Esophagus muscularis mucosa (tissue), 4 donors: ENCODE data around the gene TBCD. TPM values are rescaled to one million over a fixed set of nuclear protein-coding genes. Genes with fewer than 3 reads are reported as not detected.

Source experiments
- DNase-seq: peaks from one replicate; pipeline ENCODE4 v3.0.0-alpha.2; 2017; ENCODE audit errors: extremely low spot score
- H3K27ac ChIP-seq, 4 donors: fragments of 200-600 bp; sonication (generic); replicated peaks in 1 of 4; 1 replicate in 3 of 4; 2 replicates in 1 of 4; pipeline ENCODE4 v1.5.1; 2016 to 2019; ENCODE audit warnings: mild to moderate bottlenecking in 1 of 4
- H3K27me3 ChIP-seq, 4 donors: fragments of 200-600 bp; sonication (generic); one replicate each; pipeline versions ENCODE4 v1.5.1 to v1.6.0; 2016 to 2019
- H3K36me3 ChIP-seq, 4 donors: fragments of 200-600 bp; sonication (generic); one replicate each; pipeline ENCODE4 v1.5.1; 2016 to 2019
- H3K4me1 ChIP-seq, 4 donors: fragments of 200-600 bp; sonication (generic); one replicate each; pipeline ENCODE4 v1.5.1; 2016 to 2019
- H3K4me3 ChIP-seq, 4 donors: fragments of 200-600 bp; sonication (generic); 1 replicate in 2 of 4; 2 replicates in 2 of 4; pipeline ENCODE4 v1.5.1; 2016 to 2019; ENCODE audit warnings: mild to moderate bottlenecking in 4 of 4, moderate library complexity in 1 of 4
- H3K9me3 ChIP-seq, 4 donors: fragments of 200-600 bp; sonication (generic); 1 replicate in 3 of 4; 2 replicates in 1 of 4; pipeline ENCODE4 v1.5.1; 2016 to 2019
- EP300 ChIP-seq: sonication (generic); formaldehyde crosslinking; IDR thresholded peaks from one replicate; pipeline ENCODE4 v1.6.1; 2017; ENCODE audit warnings: antibody characterized with exemption
- POLR2A ChIP-seq: fragments of 450-650 bp; IDR thresholded peaks from one replicate; pipeline ENCODE4 v1.6.1; 2017; ENCODE audit warnings: antibody characterized with exemption, moderate library complexity, mild to moderate bottlenecking, low read depth
- POLR2AphosphoS5 ChIP-seq, 2 donors: sonication (generic); formaldehyde crosslinking; IDR thresholded peaks; one replicate each; pipeline ENCODE4 v1.6.1; 2017; ENCODE audit warnings: antibody characterized with exemption in 2 of 2
- WGBS: methylation state at CpG from one replicate; pipeline ENCODE4 v1.1.5; 2018; 5-methylcytosine and 5-hydroxymethylcytosine counted together
- intact Hi-C: fragments of 100-400 bp; cut with DNase I; formaldehyde crosslinking; loops from one replicate; pipeline ENCODE4 v1.15.1; 2023
- total RNA-seq, 4 donors: library from RNA; depleted of rRNA; stranded (reverse); fragments of >200 nt; gene quantifications; one replicate each; pipeline versions ENCODE4 v1.1.0 to v1.2.1, GENCODE V29; 2016
- TF ChIP-seq, protein P1 (sequence below), 3 experiments: fragments of 200-600 bp in 2 of 3; fragments of 450-650 bp in 1 of 3; sonication (generic) in 2 of 3; IDR thresholded peaks; one replicate each; pipeline ENCODE4 v1.5.1; 2017 to 2019; ENCODE audit warnings: antibody characterized with exemption in 3 of 3, mild to moderate bottlenecking in 2 of 3, moderate library complexity in 1 of 3

The TBCD gene
- total RNA-seq, 4 donors from 2014 or later, result 38.1 to 56.7 (median 53.6) TPM

DNA sequence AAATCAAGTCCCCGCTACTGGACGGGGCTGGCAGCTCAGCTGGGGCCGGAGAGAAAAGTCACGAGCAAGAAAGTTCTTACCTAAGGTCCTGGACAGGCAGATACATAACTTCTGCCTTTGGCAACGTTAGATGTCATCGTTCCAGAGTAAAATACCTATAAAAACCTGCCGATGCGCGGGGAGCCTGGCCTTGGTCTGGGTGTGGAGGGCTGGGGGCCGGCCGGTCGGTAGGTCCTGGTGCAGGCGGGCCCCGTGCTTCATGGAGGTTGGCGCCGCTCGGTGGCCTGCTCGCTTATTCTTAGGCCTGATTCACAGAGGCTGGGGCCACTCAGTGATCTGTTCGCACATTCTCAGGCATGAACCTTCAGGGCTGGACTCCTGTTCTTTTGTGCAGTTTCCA is 121.7 kb downstream of the TBCD start:
- Histone ChIP-seq H3K4me1 (peaks cover 39 to 49% (median 47%) of the 10 kb centered on the region in 4 donors), H3K27ac (no peak overlapping the region), H3K4me3 (no peak overlapping the region), H3K27me3 (no peaks in the 10 kb centered on the region), H3K9me3 (no peaks in the 10 kb centered on the region), H3K36me3 (peaks cover 14 to 40% (median 34%) of the 10 kb centered on the region in 4 donors)
- 94% methylated on average over 17 of the region's 19 CpGs for WGBS
- no peak for DNase-seq
- intact Hi-C loops, result loop anchor here (10.0 kb wide), 1 partner anchor 89 kb away; no protein-coding TSS in a partner anchor
- no peak for TF ChIP-seq EP300

DNA sequence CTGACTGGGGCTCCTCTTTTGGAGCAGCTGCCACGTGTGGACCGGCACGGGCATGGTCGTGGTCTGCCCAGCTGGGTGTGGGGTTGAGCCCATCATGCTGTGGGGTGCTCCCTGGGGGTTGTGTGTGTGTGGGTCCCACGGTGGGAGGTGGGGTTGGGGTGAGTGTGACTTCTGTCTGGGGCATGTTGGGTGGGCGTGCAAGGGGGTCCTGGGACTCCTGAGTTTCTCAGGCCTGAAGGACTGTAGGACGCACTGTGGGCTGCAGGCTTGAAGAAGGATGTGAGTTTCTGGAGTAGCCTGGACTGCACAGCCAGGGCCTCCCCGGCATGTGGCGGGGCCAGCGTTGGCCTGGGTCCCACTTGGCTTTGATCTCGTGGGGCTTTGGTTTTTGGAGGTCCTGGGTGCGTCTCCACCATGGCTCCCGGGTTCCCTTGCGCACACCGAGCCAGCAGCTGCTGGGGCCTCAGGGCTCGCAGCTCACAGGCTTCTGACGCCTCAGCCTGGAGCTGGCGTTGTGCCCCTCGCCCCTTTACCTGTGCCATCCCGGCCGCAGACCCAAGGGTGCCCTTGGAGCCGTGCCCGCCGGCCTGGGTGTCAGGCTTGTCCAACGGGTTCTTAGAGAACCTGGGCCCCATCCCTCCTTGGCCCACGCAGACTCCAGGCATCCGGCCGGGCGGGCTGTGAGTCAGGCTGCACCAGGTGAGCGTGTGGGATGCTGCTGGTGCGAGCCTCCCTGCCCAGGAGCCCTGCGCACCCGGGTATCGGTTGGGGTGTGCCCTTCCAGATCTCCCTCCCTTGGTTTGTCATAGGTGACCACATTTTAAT is 122.4 kb downstream of the TBCD start:
- intact Hi-C loops, result loop anchor here (10.0 kb wide), 1 partner anchor 89 kb away; no protein-coding TSS in a partner anchor
- no peaks in the 10 kb centered on the region for H3K9me3 ChIP-seq
- no peak overlapping the region for H3K27ac ChIP-seq
- peaks cover 46 to 56% (median 50%) of the 10 kb centered on the region in 4 donors for H3K4me1 ChIP-seq
- no peak for DNase-seq
- no peak for TF ChIP-seq POLR2A
- 96% methylated on average over 22 of the region's 34 CpGs for WGBS
- H3K36me3 ChIP-seq, result peaks cover 14 to 40% (median 34%) of the 10 kb centered on the region in 4 donors
- no peak overlapping the region for H3K4me3 ChIP-seq
- H3K27me3 ChIP-seq, result no peaks in the 10 kb centered on the region

DNA sequence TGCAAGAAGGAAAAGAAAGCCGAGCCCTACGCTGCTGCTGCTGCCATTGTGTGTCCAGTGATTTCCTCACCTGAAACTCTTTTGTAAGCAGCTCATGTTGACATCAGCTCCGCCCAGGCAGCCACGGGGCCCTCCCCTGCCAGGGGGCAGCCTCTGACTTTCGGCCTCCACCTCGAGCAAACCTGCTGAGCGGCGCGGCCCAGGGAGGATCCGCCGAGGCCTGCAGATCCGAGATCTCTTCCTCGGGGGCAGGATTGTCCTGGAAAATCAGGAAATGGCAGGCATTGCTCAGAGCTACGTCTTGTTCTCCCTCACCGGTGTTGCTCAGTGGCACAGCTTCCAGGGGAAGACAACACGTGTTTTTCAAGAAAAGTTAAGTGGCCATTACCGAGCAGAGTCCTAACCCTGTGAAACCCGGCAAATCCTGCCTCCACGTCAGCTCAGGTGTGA is 123.6 kb downstream of the TBCD start:
- H3K27ac ChIP-seq, result peak overlapping the region; percentile 73 to 83 (median 78)
- WGBS, result 89% methylated on average over 19 of the region's 19 CpGs
- intact Hi-C loops, result loop anchor here (10.0 kb wide), 1 partner anchor 91 kb away; no protein-coding TSS in a partner anchor

DNA sequence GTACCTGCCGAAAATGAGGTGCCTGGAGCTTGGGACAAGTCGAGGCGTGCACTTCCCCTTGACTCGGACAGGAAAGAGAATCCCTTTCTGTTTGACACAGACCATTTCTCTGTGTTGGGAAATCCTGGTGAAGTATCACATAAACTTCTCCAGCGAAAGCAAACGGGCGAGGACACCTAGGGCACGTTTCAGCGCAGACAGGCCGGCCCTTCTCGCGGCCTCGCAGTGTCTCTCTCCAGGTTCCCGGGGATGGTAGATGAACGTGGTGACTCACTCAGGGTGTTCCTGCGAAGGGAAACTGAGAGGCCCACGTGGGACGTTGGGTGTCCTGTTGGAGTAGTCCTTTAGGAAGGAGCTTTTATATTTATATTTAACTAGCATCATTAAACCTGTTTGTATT is 124.3 kb downstream of the TBCD start:
- peaks cover 41 to 69% (median 65%) of the 10 kb centered on the region in 4 donors for H3K4me1 ChIP-seq
- H3K27ac ChIP-seq, result peak overlapping the region; percentile 73 to 83 (median 78)
- H3K9me3 ChIP-seq, result no peaks in the 10 kb centered on the region
- peak overlapping the region in 2 of 4 donors; percentile 8 to 13 for H3K4me3 ChIP-seq
- 44% methylated on average over 18 of the region's 18 CpGs for whole genome bisulfite sequencing
- TF ChIP-seq POLR2AphosphoS5 (IDR thresholded peaks at IDR 0.05) (peak; percentile 38 to 53), EP300 (no peak)
- DNase-seq, result no peak
- intact Hi-C loops, result loop anchor here (10.0 kb wide), 1 partner anchor 91 kb away; no protein-coding TSS in a partner anchor
- H3K36me3 ChIP-seq, result peaks cover 1 to 26% (median 18%) of the 10 kb centered on the region in 4 donors
- H3K27me3 ChIP-seq, result no peaks in the 10 kb centered on the region

More for the DNA sequence above, 123.6 kb downstream of the TBCD start:
- Histone ChIP-seq H3K36me3 (peaks cover 8 to 33% (median 25%) of the 10 kb centered on the region in 4 donors), H3K4me1 (peaks cover 37 to 62% (median 57%) of the 10 kb centered on the region in 4 donors), H3K9me3 (no peaks in the 10 kb centered on the region), H3K27me3 (no peaks in the 10 kb centered on the region), H3K4me3 (no peak overlapping the region)
- no peak for DNase-seq
- TF ChIP-seq EP300 (no peak), POLR2A (no peak), POLR2AphosphoS5 (IDR thresholded peaks at IDR 0.05) (no peak)
- TF ChIP-seq, protein P1, sequence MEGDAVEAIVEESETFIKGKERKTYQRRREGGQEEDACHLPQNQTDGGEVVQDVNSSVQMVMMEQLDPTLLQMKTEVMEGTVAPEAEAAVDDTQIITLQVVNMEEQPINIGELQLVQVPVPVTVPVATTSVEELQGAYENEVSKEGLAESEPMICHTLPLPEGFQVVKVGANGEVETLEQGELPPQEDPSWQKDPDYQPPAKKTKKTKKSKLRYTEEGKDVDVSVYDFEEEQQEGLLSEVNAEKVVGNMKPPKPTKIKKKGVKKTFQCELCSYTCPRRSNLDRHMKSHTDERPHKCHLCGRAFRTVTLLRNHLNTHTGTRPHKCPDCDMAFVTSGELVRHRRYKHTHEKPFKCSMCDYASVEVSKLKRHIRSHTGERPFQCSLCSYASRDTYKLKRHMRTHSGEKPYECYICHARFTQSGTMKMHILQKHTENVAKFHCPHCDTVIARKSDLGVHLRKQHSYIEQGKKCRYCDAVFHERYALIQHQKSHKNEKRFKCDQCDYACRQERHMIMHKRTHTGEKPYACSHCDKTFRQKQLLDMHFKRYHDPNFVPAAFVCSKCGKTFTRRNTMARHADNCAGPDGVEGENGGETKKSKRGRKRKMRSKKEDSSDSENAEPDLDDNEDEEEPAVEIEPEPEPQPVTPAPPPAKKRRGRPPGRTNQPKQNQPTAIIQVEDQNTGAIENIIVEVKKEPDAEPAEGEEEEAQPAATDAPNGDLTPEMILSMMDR (IDR thresholded peaks at IDR 0.05), result no peak

DNA sequence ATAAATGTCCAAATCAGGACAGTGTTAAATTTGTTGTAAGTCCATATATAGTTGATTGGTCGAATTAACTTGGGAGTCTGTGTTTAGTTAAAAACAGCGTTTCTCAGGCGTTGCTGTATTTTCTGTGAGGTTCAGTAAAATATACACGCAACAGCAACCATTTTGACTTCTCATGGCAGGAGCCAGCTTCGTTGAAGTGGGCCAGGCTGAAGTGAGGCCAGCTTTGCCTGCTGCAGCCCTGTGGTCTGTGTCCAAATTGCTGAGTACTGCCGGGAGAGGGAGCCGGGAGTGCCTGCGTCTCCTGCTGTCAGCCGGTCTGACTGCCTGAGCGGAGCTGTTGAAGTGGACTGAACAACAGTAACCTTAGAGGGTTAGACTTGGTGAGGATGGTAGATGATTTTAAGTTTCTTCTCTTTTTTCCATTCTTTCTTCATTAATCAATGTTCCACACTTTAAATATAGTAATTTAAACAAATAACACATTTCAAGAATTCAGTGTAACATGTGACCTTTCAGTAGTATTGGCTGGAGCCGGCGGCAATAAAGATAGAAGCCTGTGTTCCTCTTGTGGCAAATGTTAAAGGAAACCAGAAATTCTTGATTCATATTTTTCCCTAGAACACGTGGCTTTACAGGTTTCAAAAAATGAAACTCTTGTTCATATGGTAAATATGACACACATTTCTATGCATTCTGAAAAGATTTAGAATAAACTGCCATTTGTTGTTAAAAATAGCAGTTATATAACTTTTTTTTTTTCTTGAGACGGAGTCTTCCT is 124.9 kb downstream of the TBCD start:
- H3K27me3 ChIP-seq, result no peaks in the 10 kb centered on the region
- no peaks in the 10 kb centered on the region for H3K9me3 ChIP-seq
- DNase-seq, result no peak
- peak overlapping the region; percentile 73 to 83 (median 78) for H3K27ac ChIP-seq
- WGBS, result 24% methylated on average over 14 of the region's 14 CpGs
- H3K4me1 ChIP-seq, result peaks cover 43 to 71% (median 65%) of the 10 kb centered on the region in 4 donors
- intact Hi-C loops, result loop anchor here (10.0 kb wide), 1 partner anchor 92 kb away; no protein-coding TSS in a partner anchor
- H3K36me3 ChIP-seq, result peaks cover 0 to 20% (median 12%) of the 10 kb centered on the region in 4 donors
- H3K4me3 ChIP-seq, result peak overlapping the region in 3 of 4 donors; percentile 5 to 13 (median 8)
- no peak for TF ChIP-seq EP300
- TF ChIP-seq POLR2AphosphoS5 (IDR thresholded peaks at IDR 0.05), result peak; percentile 36 to 67
- TF ChIP-seq POLR2A, result no peak
- TF ChIP-seq, protein P1 (IDR thresholded peaks at IDR 0.05), result peak; percentile 27 to 61 (median 50)
